Spinal cord (tissue), 10 donors: ENCODE measurements around the gene TNIP1. TPM values are rescaled to one million over a fixed set of nuclear protein-coding genes. Genes with fewer than 3 reads are reported as not detected.
A peak's percentile ranks its signal among the peaks of the same experiment; 100 is the strongest.

Experiments used
- DNase-seq, 6 donors: peaks; one replicate each; pipeline versions ENCODE4 v3.0.0 to v3.0.0-alpha.2; 2013 to 2015; ENCODE audit warnings: low spot score in 6 of 6, low read depth in 4 of 6
- H3K27ac ChIP-seq: one replicate; pipeline ENCODE4 v1.5.1; 2013; ENCODE audit warnings: low read depth, low read length, control low read depth
- H3K27me3 ChIP-seq: one replicate; pipeline ENCODE4 v1.6.1; 2013; ENCODE audit warnings: low read length; ENCODE audit not compliant: control insufficient read depth, insufficient read depth
- H3K36me3 ChIP-seq: one replicate; pipeline ENCODE4 v1.6.1; 2013; ENCODE audit warnings: low read length; ENCODE audit not compliant: control insufficient read depth, insufficient read depth
- H3K4me1 ChIP-seq: one replicate; pipeline ENCODE4 v1.6.1; 2013; ENCODE audit warnings: low read length; ENCODE audit not compliant: control insufficient read depth, insufficient read depth
- H3K4me3 ChIP-seq: one replicate; pipeline ENCODE4 v1.5.1; 2013; ENCODE audit warnings: low read depth, low read length, control low read depth
- H3K9me3 ChIP-seq: one replicate; pipeline ENCODE4 v1.6.1; 2013; ENCODE audit warnings: low read length; ENCODE audit not compliant: control insufficient read depth, insufficient read depth
- WGBS: methylation state at CpG from one replicate; pipeline ENCODE4 v1.1.5; 2013; ENCODE audit warnings: missing lambda C conversion rate; ENCODE audit not compliant: insufficient coverage; 5-methylcytosine and 5-hydroxymethylcytosine counted together
- polyA plus RNA-seq, 2 donors: library from polyadenylated mRNA; unstranded; fragments of 120-200 nt; gene quantifications; one replicate each; pipeline ENCODE4 v1.2.1, GENCODE V29; 2013; ENCODE audit not compliant: insufficient read length in 2 of 2
- total RNA-seq, 2 donors: library from RNA; depleted of rRNA in 1 of 2; stranded (reverse); fragments of 120-200 nt in 1 of 2; fragments of >200 nt in 1 of 2; gene quantifications; one replicate each; pipeline versions ENCODE4 v1.2.3 to v1.2.4, GENCODE V29; 2013 to 2014
- donor health status: healthy.

TNIP1 gene
- total and polyA plus RNA-seq, 4 donors: 25.5 to 63.7 (median 52.4) TPM

- 100% methylated on average over 3 of the region's 4 CpGs for WGBS
- Histone ChIP-seq H3K9me3 (no peaks in the 10 kb centered on the region), H3K27me3 (no peaks in the 10 kb centered on the region), H3K4me3 (no peak overlapping the region), H3K4me1 (peaks cover 8% of the 10 kb centered on the region), H3K27ac (no peak overlapping the region), H3K36me3 (no peaks in the 10 kb centered on the region)
- no peak for DNase-seq
Observed at GRCh38 chr5:151001436-151001835, 79.4 kb downstream of the TNIP1 start.

GRCh38 chr5:150999704-151000442 lies 81.0 kb downstream of the TNIP1 start:
- no peaks in the 10 kb centered on the region for H3K9me3 ChIP-seq
- 28% methylated on average over 2 of the region's 7 CpGs for WGBS
- no peaks in the 10 kb centered on the region for H3K36me3 ChIP-seq
- H3K27me3 ChIP-seq: no peaks in the 10 kb centered on the region
- H3K27ac ChIP-seq: no peak overlapping the region
- H3K4me3 ChIP-seq: no peak overlapping the region
- H3K4me1 ChIP-seq: peaks cover 3% of the 10 kb centered on the region
- DNase-seq: peak in 3 of 6 donors; percentile 29 to 87 (median 49)

- Histone ChIP-seq H3K4me1 (no peaks in the 10 kb centered on the region), H3K4me3 (no peak overlapping the region), H3K27me3 (no peaks in the 10 kb centered on the region), H3K27ac (no peak overlapping the region), H3K36me3 (no peaks in the 10 kb centered on the region), H3K9me3 (no peaks in the 10 kb centered on the region)
- DNase-seq: no peak
- WGBS: 100% methylated on average over 1 of the region's 1 CpG
Observed at GRCh38 chr5:150993826-150994412, 86.9 kb downstream of the TNIP1 start.

GRCh38 chr5:150993422-150993821 lies 87.4 kb downstream of the TNIP1 start:
- no peaks in the 10 kb centered on the region for H3K4me1 ChIP-seq
- 90% methylated on average over 2 of the region's 2 CpGs for WGBS
- no peaks in the 10 kb centered on the region for H3K36me3 ChIP-seq
- H3K27me3 ChIP-seq: no peaks in the 10 kb centered on the region
- no peak overlapping the region for H3K4me3 ChIP-seq
- no peaks in the 10 kb centered on the region for H3K9me3 ChIP-seq
- DNase-seq: no peak
- H3K27ac ChIP-seq: no peak overlapping the region

- no peaks in the 10 kb centered on the region for H3K27me3 ChIP-seq
- no peaks in the 10 kb centered on the region for H3K9me3 ChIP-seq
- H3K4me3 ChIP-seq: no peak overlapping the region
- no peaks in the 10 kb centered on the region for H3K4me1 ChIP-seq
- 95% methylated on average over 6 of the region's 6 CpGs for WGBS
- H3K36me3 ChIP-seq: no peaks in the 10 kb centered on the region
- H3K27ac ChIP-seq: no peak overlapping the region
- no peak for DNase-seq
Observed at GRCh38 chr5:150992705-150993104, 88.1 kb downstream of the TNIP1 start.

GRCh38 chr5:150989695-150990094 lies 91.1 kb downstream of the TNIP1 start:
- no peaks in the 10 kb centered on the region for H3K9me3 ChIP-seq
- no peak overlapping the region for H3K27ac ChIP-seq
- H3K4me1 ChIP-seq: no peaks in the 10 kb centered on the region
- H3K36me3 ChIP-seq: no peaks in the 10 kb centered on the region
- no peaks in the 10 kb centered on the region for H3K27me3 ChIP-seq
- no peak for DNase-seq
- H3K4me3 ChIP-seq: no peak overlapping the region
- WGBS: 32% methylated on average over 2 of the region's 3 CpGs

- no peaks in the 10 kb centered on the region for H3K36me3 ChIP-seq
- H3K27ac ChIP-seq: no peak overlapping the region
- no peak overlapping the region for H3K4me3 ChIP-seq
- 88% methylated on average over 3 of the region's 3 CpGs for WGBS
- H3K4me1 ChIP-seq: no peaks in the 10 kb centered on the region
- H3K27me3 ChIP-seq: no peaks in the 10 kb centered on the region
- no peaks in the 10 kb centered on the region for H3K9me3 ChIP-seq
- no peak for DNase-seq
Observed at GRCh38 chr5:150987746-150988145, 93.1 kb downstream of the TNIP1 start.

Other genes starting within 250 kb of the TNIP1 start
- gene IRGM, start 234.5 kb downstream of the TNIP1 start, total RNA-seq: not detected
- gene IRGM, start 234.5 kb downstream of the TNIP1 start, polyA plus RNA-seq: under 1 TPM; 0.48 to 0.59 TPM
- gene ZNF300, start 176.1 kb downstream of the TNIP1 start, total RNA-seq: 10 to 100 TPM; 23.2 to 24.1 TPM
- 10 to 100 TPM; 27.0 to 36.0 TPM for gene ZNF300, start 176.1 kb downstream of the TNIP1 start, polyA plus RNA-seq
- 10 to 100 TPM; 22.7 to 42.0 TPM for gene GPX3, start 60.4 kb downstream of the TNIP1 start, total RNA-seq
- 10 to 100 TPM; 25.5 to 41.6 TPM for gene GPX3, start 60.4 kb downstream of the TNIP1 start, polyA plus RNA-seq
- 100 to 1,000 TPM; 287 to 301 TPM for gene ANXA6, start 76.7 kb upstream of the TNIP1 start, total RNA-seq
- gene ANXA6, start 76.7 kb upstream of the TNIP1 start, polyA plus RNA-seq: 100 to 1,000 TPM; 215 to 255 TPM
- 1 to 10 TPM; 2.4 to 4.5 TPM for gene CCDC69, start 143.1 kb upstream of the TNIP1 start, total RNA-seq
- 1 to 10 TPM; 4.3 to 7.1 TPM for gene CCDC69, start 143.1 kb upstream of the TNIP1 start, polyA plus RNA-seq
- gene GM2A, start 172.2 kb upstream of the TNIP1 start, total RNA-seq: 10 to 100 TPM; 39.7 to 59.2 TPM
- gene GM2A, start 172.2 kb upstream of the TNIP1 start, polyA plus RNA-seq: 10 to 100 TPM; 44.8 to 51.3 TPM
- not detected for gene SLC36A3, start 222.7 kb upstream of the TNIP1 start, total RNA-seq
- gene SLC36A3, start 222.7 kb upstream of the TNIP1 start, polyA plus RNA-seq: not detected